Activated CD8-positive, alpha-beta T cell treated with anti-CD3 and anti-CD28 coated beads for 36 hours (primary cell): ENCODE measurements around the gene PHPT1. TPM values are rescaled to one million over a fixed set of nuclear protein-coding genes. Genes with fewer than 3 reads are reported as not detected.

Experiments used
- ATAC-seq: fragments of 200-7000 bp; cut with Tn5 transposase; one replicate; pipeline ENCODE4 v1.10.0; 2021; ENCODE audit warnings: mild to moderate bottlenecking, moderate library complexity
- CTCF ChIA-PET: fragments of 350-600 bp; sonication (Branson Sonifier 250); formaldehyde crosslinking; loops from one replicate; lab custom pipeline; 2021; ENCODE audit warnings: antibody characterized with exemption; lab: Charles Lee
- POLR2A ChIA-PET: fragments of 350-600 bp; sonication (Branson Sonifier 250); formaldehyde crosslinking; loops from one replicate; lab custom pipeline; 2021; ENCODE audit warnings: antibody characterized with exemption; lab: Charles Lee
- DNase-seq: peaks from one replicate; pipeline ENCODE4 v3.0.0-alpha.2; 2020
- H3K27ac Mint-ChIP-seq: one replicate; pipeline ENCODE4 v1.8.0; 2021; ENCODE audit warnings: mild to moderate bottlenecking, mixed read lengths
- H3K27me3 Mint-ChIP-seq: one replicate; pipeline ENCODE4 v1.8.0; 2021; ENCODE audit warnings: mixed read lengths
- H3K36me3 Mint-ChIP-seq: one replicate; pipeline ENCODE4 v1.8.0; 2021; ENCODE audit warnings: low read depth, mixed read lengths
- H3K4me1 Mint-ChIP-seq: one replicate; pipeline ENCODE4 v1.8.0; 2021; ENCODE audit warnings: low read depth, mixed read lengths
- H3K4me3 Mint-ChIP-seq: one replicate; pipeline ENCODE4 v1.8.0; 2021; ENCODE audit warnings: mild to moderate bottlenecking, moderate library complexity, mixed read lengths
- H3K9me3 Mint-ChIP-seq: one replicate; pipeline ENCODE4 v1.8.0; 2021; ENCODE audit warnings: mixed read lengths
- intact Hi-C: fragments of 100-400 bp; cut with micrococcal nuclease; formaldehyde crosslinking; loops from one replicate; pipeline ENCODE4 v1.10.0; 2022
- total RNA-seq, 2 experiments: library from RNA; stranded (reverse); gene quantifications; one replicate each; pipeline ENCODE4 v1.2.3, GENCODE V29; 2021
- TF ChIP-seq, protein P1 (sequence below): fragments of 200-600 bp; IDR thresholded peaks from one replicate; pipeline ENCODE4 v1.8.0; 2022; ENCODE audit warnings: antibody characterized with exemption, mild to moderate bottlenecking

Gene PHPT1
- total RNA-seq, 2 experiments from 2014 or later = 123 to 124 TPM

- H3K4me3 Mint-ChIP-seq = peak overlapping the region; percentile 89
- H3K9me3 Mint-ChIP-seq = no peaks in the 10 kb centered on the region
- intact Hi-C loops = no loop called here
- ChIA-PET POLR2A (interaction anchor here (0.5 to 6.6 kb wide), 11 partner anchors 10 to 147 kb away, joined by 3 to 49 read pairs (median 3); partner anchors contain the start of genes EDF1, PAXX and RABL6), CTCF (interaction anchor here (0.6 to 1.3 kb wide), 4 partner anchors 8 to 142 kb away, joined by 3 to 6 read pairs (median 3); partner anchors contain the start of genes AJM1, C8G and FBXW5)
- H3K27me3 Mint-ChIP-seq = no peaks in the 10 kb centered on the region
- TF ChIP-seq, protein P1, sequence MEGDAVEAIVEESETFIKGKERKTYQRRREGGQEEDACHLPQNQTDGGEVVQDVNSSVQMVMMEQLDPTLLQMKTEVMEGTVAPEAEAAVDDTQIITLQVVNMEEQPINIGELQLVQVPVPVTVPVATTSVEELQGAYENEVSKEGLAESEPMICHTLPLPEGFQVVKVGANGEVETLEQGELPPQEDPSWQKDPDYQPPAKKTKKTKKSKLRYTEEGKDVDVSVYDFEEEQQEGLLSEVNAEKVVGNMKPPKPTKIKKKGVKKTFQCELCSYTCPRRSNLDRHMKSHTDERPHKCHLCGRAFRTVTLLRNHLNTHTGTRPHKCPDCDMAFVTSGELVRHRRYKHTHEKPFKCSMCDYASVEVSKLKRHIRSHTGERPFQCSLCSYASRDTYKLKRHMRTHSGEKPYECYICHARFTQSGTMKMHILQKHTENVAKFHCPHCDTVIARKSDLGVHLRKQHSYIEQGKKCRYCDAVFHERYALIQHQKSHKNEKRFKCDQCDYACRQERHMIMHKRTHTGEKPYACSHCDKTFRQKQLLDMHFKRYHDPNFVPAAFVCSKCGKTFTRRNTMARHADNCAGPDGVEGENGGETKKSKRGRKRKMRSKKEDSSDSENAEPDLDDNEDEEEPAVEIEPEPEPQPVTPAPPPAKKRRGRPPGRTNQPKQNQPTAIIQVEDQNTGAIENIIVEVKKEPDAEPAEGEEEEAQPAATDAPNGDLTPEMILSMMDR = no peak
- peaks cover 48% of the 10 kb centered on the region for H3K4me1 Mint-ChIP-seq
- DNase-seq (peak; percentile 50), ATAC-seq (no peak)
- H3K27ac Mint-ChIP-seq = peak overlapping the region; percentile 84
- peaks cover 28% of the 10 kb centered on the region for H3K36me3 Mint-ChIP-seq
Observed at GRCh38 chr9:136886610-136887597, 37.7 kb downstream of the PHPT1 start.

- DNase-seq (no peak), ATAC-seq (no peak)
- Mint-ChIP-seq H3K4me1 (peaks cover 42% of the 10 kb centered on the region), H3K36me3 (peaks cover 29% of the 10 kb centered on the region), H3K4me3 (peak overlapping the region; percentile 89), H3K9me3 (no peaks in the 10 kb centered on the region), H3K27ac (peak overlapping the region; percentile 20), H3K27me3 (no peaks in the 10 kb centered on the region)
- CTCF ChIA-PET = interaction anchor here (0.6 to 0.8 kb wide), 2 partner anchors 46 to 86 kb away, joined by 3 read pairs; partner anchors contain the start of gene AJM1
- POLR2A ChIA-PET = interaction anchor here (1.2 to 6.6 kb wide), 4 partner anchors 8 to 44 kb away, joined by 3 to 49 read pairs (median 6); no protein-coding TSS in a partner anchor
- TF ChIP-seq, protein P1 = no peak
- intact Hi-C loops = no loop called here
Observed at GRCh38 chr9:136888454-136888853, 39.2 kb downstream of the PHPT1 start.

- intact Hi-C loops = no loop called here
- H3K4me3 Mint-ChIP-seq = no peak overlapping the region
- H3K4me1 Mint-ChIP-seq = peaks cover 44% of the 10 kb centered on the region
- POLR2A ChIA-PET = interaction anchor here (6.6 kb wide), 1 partner anchor 11 kb away, joined by 49 read pairs; no protein-coding TSS in a partner anchor
- CTCF ChIA-PET = no interaction called here
- ATAC-seq (no peak), DNase-seq (no peak)
- H3K27ac Mint-ChIP-seq = no peak overlapping the region
- TF ChIP-seq, protein P1 = no peak
- H3K36me3 Mint-ChIP-seq = peaks cover 35% of the 10 kb centered on the region
- H3K27me3 Mint-ChIP-seq = no peaks in the 10 kb centered on the region
- no peaks in the 10 kb centered on the region for H3K9me3 Mint-ChIP-seq
Observed at GRCh38 chr9:136889858-136890257, 40.6 kb downstream of the PHPT1 start.

DNA sequence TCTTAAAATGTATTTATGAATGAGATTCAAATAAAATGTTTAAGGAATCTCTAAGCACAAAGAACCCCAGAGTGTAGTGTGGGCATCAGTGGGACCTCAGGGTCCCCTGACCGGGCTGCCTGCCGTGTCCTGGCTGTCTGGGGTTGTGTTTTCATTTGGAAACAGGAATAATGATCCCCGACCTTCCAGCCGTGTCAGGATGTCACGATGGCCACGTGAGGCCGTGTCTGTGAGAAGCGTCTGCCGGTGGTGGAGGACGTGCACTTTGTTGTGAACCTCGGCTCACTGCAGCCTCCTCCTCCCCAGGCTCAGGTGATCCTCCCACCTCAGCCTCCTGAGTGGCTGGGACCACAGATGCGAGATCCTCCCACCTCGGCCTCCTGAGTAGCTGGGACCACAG, 41.5 kb downstream of the PHPT1 start:
- Mint-ChIP-seq H3K4me1 (peaks cover 40% of the 10 kb centered on the region), H3K27ac (no peak overlapping the region), H3K36me3 (peaks cover 34% of the 10 kb centered on the region), H3K9me3 (no peaks in the 10 kb centered on the region), H3K27me3 (no peaks in the 10 kb centered on the region), H3K4me3 (no peak overlapping the region)
- intact Hi-C loops = no loop called here
- ATAC-seq = no peak
- CTCF ChIA-PET = no interaction called here
- TF ChIP-seq, protein P1 = no peak
- POLR2A ChIA-PET = interaction anchor here (6.6 kb wide), 1 partner anchor 10 kb away, joined by 49 read pairs; no protein-coding TSS in a partner anchor
- DNase-seq = no peak
